Activated CD8-positive, alpha-beta memory T cell treated with anti-CD3 and anti-CD28 coated beads for 48 hours (primary cell): ENCODE data around the gene SORCS2.

Source experiments
- DNase-seq, 3 experiments: peaks; one replicate each; pipeline ENCODE4 v3.0.0-alpha.2; 2020; ENCODE audit warnings: low read depth in 2 of 3, low spot score in 2 of 3

Gene SORCS2

DNA sequence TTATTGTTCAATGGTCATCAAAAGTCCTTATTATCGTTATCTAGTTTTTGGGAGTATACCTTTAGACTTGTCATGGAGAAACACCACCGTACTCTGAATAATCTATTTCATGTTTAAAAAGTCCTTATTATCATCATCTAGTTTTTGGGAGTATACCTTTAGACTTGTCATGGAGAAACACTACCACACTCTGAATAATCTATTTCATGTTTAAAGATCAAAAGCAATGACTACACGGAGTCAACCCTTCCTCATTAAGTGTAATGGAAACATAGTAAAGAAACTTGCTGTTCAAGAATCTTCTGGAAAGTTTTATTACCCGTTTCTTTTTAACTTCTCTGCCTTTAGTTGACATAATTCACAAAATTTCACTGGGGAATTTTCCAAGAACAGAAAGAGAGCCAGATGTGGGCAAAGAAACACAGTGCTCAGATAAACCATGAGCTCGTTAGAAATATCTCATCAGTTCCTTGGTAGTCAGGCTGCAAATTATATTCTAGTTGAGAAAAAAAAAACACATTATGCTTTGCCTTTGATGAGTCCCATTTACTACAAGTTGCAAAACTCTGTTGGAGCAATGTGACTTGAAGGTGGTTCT lies 588.5 kb downstream of the SORCS2 start:
- DNase-seq = no peak

DNA sequence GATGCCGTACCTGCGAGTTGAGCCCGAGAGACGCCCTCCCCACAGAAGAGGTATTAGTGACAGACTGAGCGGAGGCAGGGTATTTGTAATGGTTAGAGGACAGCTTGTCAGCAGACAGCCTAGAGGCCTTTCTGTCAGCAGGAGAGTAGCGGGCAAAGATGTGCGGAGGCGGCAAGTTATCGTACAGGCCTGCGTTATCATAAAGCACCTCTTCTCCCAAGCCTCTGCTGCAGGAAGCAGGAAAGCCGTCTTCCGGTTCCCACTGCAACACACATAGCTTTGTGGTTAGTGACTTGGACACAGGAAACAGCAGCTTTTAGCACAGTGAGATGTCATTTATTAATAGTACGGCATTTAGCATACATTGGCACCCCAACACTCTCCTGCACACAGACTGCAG lies 589.0 kb downstream of the SORCS2 start:
- no peak for DNase-seq

DNA sequence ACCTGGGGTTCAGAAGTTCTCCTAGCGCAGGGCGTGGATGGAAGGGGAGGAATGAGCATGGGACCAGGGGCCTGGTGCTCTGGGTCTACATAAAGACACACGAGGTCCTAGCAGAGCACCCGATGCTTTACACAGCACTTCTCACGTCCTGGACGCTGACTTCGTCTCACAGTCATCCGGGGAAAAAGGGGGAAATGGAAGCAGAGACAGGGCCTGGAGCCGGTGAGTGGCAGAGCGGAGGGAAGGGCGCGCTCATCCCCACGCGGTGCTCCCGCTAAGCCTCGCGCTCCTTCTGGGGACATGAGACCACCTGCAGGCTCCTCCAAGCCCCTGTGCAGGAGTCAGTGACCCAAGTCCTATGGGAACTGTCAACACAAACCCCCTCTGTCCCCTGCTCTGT lies 589.7 kb downstream of the SORCS2 start:
- DNase-seq = no peak

DNA sequence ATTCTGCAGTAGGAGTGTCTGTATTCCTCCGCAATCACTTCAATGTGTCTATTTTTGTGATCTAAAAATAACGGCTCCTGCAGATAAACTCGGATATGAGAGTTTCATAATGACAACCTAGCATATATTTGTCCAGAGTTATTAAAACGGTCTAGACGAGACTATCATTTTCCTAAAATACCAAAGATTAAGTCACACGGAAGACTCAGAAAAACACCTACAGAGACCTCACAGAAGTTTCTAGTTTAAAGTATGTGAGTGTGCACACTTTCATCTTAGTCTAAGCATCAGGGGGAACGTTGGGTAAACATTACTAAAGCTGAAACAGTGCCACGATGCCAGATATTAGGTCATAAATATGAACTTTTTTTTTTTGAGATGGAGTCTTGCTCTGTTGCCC lies 590.4 kb downstream of the SORCS2 start:
- DNase-seq = no peak

DNA sequence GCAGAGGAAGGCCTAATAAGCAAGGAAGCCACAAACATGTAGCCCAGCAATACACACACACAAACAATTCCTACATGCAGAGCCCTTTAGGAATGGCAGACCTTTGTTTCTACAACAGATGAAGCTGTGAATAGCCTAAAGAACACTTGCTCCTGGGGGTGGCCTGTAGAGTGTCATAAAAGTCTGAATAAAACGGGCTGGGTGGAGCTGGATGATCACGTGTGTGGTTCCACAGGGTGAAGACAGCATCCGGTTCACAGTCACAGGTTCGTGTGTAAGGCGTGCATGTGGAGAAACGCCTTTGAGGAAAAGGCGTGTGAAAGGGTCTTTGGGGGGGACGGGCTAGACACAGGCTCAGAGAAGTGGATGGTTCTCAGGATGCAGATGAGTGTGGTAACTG lies 591.2 kb downstream of the SORCS2 start:
- no peak for DNase-seq

DNA sequence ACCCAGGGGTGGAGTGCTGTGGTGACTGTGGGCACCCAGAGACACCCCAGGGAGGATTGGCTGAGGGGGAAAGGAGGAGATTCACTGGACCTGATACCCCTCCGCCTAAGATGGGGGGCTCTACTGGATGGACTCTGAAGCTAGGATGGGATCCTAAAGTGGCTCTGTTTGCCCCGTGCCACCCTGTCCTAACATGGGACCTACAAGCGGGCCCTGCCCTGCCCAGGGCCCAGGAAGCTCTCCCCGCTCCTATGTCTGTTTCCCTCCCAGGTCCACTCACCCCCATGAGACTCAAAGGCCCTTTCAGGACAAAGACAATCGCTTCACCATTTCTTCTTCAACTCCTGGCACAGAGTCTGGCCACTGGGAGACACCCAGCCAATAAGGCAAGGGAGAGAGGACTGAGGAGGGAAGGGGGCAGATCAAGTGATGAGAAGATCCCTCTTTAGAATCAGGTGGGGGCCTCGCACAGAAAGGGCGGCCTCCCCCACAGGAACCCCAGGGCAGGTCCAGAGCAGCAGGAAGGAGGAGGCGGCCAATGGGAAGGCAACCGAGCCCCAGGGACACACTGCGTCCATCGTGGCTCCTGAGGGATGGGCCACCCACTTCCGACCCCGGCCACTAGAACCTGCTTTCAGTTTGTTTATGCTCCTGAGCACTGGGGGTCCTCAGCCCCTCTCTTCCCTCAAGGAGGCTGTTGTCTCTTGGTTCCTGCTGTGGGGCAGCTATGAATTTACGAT lies 592.0 kb downstream of the SORCS2 start:
- no peak for DNase-seq

DNA sequence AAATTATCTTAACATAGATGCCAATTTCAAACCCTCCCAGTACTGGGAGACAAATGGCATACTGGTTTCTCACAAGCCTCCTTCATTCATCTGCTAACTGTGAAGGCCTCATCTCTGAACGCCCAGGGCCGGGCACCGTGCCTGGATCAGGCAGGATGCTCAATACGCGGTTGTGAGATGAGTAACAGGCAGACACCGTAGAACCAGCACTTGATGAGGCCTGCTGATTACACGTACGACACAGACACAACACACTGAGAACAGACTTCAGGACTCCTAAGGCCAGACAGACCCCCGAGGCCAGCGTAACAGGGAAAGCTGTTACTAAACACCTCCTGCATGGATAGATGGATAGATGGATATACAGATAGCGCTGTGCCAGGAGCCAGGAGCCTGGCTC lies 592.7 kb downstream of the SORCS2 start:
- no peak for DNase-seq

DNA sequence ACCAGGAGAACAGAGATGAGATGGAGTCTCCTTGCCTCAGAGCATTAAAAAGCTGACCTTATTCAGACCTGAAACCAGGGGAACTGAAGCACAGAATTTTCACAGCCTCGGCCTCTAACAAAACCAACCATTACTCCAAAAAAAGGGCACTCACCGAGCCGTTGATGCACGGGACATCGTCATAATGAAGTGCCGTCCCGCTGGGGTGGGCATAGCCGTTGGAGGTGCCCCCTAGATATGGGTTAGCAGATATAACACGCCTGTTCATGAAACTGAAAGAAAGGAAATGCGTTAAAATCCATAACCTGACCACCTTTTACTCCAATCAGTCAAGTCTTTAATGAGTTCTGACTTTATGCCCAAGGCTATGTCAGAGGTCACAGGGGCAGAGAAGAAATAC lies 593.7 kb downstream of the SORCS2 start:
- DNase-seq = no peak

DNA sequence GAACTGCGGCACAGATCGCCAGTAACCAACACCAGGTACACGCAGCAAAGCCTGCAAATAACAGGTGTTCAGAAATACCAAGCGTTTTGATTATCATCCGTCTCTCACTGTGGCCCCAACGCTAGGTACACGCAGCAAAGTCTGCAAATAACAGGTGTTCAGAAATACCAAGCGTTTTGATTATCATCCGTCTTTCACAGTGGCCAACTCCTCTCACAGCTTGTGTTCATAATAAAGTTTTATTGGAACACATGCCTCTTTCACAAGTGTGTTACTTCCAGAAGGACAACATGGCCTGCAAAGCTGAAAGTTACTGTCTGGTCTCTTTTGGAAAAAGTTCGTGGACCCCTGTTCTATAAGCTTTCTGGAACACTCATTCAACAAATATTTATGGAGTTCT lies 594.2 kb downstream of the SORCS2 start:
- no peak for DNase-seq

DNA sequence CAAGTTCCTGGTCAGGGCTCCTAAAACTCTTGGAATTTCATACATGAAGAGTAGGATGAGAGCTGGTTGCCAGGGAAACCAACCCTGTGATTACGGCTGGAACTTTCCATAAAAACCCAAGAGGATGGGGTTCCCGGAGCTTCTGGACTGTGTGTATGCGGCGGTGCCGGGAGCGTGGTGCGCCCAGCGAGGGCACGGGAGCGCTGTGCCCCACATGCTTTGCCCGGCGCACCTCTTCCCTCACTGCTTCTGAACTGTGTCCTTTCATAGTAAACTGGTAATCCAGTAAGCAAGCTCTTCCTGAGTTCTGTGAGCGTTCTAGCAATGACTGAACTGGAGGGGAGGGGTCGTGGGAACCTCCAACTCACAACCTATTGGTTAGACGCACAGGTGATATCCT lies 594.7 kb downstream of the SORCS2 start:
- no peak for DNase-seq

DNA sequence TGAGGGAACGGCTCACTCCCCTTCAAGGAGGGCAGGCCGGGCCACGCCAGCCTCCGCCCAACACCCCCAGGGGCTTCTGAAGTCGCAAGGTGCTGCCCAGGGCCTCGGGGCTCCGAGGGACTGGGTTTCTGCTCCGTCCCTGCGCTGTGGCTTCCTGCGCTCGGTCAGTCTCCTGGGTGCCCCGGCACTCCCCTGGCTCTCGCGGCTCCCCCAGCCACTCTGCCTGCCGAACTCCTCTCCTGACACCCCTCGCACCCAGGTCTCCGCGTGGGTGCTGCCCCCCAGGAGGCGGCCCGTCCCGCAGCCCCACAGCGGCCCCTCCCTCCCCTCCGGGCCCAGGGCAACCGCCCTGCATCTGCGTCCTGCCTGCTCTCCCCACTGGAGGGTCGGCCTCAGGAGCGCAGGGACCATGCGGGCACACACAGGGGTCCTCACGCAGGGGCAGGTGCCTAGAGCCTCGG lies 595.4 kb downstream of the SORCS2 start:
- DNase-seq = no peak

DNA sequence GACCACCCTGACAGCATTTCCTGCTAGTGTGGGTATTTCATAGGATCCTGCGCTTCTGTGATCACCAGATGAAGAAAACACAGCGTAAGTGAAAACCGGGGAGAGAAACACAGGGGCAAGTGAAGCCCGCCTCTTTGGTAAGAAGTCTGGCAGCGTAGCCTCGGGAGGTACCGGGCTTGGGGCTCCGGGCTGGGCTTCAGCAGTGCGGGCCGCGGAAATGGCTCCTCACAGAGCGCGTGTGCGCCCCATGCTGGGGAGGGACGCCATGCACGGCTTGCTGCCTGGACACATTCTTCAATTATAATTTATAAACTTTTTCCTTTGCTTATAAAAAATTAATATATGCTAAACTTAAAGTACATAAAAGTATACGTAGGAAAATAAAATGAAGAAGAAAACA lies 595.9 kb downstream of the SORCS2 start:
- DNase-seq = no peak

DNA sequence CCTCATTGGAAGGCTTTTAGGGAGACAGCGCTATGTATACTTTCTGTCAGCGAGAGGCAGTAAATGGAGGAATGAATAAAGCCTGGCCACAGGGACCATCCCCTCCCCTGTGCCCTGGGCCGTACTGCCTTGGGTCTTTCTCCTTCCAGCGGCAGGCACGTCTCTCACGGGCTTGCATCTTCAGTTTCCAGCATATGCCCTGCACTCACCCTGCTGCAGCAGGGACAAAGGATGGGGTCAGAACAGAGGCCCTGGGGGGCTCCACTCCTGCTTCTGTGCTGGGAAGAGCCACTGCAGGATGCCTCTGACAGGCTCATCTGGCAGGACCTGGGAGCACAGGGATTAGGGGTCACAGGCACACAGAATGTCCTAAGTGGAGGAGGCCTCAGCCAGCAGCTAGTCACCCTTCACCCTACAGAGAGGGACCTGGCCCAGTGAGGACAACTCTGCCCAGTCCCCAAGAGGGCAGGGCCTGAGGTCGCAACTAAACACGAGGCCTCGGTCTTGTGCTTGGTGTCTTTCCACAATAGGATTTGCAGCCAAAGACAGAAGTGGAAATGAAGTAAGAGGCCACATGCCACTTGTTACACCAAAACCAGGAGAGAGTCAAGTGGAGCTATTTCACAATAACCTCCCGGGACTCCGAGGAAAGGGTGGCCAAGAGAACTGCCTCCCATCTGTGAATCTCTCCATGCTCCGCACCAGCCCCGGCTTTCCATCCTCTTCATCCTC lies 596.5 kb downstream of the SORCS2 start:
- DNase-seq = no peak

DNA sequence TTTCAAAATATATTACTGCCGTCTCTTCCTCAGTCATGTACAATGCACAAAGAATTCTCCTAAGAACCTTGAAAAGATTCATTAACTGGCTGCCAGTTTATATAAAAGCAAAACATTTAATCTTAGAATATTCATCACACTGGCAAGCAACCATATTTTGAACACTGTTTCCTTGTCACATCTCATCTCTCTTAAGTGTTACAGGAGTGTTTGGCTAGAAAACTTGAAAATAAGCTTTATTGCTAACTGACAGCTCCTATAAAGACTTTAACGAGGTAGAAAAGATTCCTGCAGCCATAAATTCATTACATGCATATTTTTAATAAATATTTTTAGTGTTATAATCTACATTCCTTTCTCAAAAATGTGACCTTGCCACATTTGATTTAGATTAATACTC lies 597.7 kb downstream of the SORCS2 start:
- no peak for DNase-seq

DNA sequence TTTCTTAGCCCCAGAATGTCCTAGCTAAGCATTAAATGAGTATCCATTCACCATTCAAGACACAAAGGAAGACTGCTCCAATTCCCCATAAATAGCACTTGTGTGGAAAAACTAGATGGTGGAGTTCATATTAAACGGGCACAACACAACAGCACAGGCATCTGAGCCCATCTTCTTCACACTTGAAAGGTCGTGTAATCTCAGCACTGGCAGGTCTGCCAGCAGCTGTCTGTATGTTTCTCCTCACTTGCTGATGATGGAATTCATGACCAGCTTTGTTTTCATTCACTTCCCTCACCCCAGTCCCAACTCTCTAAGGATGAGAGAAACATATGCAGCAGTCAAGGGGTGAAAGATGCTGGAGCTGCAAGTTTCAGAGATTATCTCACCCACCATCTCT lies 598.7 kb downstream of the SORCS2 start:
- no peak for DNase-seq
